ENCODE data around the gene RFX4.

RFX4 gene

DNA sequence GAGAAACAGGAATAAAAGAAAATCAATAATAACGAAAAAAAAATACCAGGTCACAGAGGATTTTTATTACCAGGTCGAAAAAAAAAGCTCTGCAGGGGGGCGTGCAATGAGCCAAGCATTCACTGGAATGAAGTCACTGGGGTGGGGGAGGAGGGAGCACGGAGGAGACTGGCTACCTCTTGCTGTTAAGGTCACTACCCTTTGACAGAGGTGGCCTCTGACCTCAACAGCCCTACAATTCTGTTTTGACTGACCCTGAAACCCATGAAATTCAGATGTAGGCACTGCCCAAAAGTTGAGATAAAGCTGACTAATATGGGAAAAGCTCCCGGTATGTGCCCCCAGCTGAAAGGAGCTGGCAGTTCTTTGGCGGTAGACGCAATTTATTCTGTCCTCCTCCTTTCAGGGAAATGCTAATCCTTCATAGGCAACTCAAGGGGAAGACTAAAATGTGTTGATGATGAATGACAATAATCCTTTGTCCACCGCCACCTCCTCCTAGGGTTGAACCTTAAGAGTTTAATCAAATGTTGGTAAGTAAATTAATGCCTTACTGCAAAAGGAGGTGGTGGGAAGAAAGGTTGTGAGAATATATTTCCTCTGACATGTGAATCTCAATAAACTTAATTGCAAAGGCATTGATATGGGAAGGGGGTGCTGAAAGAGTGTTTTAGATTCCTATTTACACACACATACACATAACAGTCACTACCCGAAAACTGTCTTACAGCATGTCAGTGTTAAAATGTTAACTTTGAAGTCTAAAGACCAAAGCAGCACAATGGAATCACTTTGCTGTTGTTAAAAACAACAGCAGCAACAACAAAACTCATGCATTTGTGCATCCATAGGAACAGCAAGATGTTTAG, 185.4 kb downstream of the RFX4 start:
- no peak for DNase-seq

GRCh38 chr12:106769078-106769477, 186.3 kb downstream of the RFX4 start:
- DNase-seq: no peak

- DNase-seq: no peak
These were observed 186.7 kb downstream of the RFX4 start for GRCh38 chr12:106769546-106769945.

DNA sequence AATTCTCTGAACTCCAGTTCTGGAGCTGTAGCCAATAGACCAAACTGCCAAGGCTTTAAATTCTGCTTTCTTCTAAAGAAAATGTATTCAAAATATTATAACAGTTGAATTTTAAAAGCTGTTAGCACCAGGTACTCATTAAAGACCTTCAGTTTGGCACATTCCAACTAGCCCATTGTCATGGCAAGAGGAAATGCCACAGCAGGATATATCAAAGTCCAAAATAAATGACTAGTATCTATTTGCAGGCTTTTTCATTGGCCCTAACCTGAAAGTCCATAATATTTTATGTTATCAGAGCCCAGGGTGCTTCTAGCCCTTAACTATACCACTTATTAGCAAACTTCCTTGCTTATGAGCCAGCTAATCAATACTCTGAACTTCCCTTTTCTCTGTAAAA, 188.6 kb downstream of the RFX4 start:
- no peak for DNase-seq

GRCh38 chr12:106773286-106774004, 190.6 kb downstream of the RFX4 start:
- DNase-seq: no peak

DNA sequence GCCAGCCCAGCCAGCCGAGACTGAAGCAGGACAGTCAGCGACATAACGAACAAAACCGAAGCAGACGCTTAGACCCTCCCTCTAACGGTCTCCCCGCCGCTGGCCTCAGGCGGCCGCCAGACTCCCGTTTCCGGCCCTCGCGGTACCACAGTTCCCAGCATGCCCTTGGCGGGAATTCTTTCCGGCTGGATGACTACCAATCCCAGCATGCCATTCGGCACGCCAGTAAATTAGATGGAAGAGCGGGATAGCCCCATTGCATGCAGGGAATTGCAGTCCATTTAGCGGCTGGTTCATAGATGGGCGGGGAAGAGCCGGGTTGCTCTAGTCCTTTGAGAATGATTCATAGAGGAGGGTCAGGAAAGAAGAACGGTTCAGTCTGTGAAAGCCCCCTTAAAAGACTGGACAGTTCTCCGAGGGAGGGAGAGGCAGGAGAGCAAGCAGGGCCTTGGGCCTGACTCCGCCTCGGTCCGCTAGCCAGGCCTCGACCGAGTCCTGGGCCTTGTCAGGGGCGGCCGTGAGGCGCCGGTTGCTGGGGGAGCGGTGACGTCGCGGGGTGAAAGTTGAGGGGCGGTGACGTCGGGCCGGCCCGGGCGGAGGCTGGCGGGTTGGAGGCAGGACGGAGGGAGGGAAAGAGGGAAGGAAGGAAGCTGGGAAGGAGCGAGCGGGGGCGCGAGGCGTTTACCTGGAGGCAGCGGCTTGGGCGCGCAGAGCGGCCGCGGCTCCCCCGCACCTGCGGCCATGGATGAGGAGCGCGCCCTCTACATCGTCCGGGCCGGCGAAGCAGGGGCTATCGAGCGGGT, 191.4 kb downstream of the RFX4 start, which contains the start of gene RIC8B:
TSS of gene RIC8B (plus strand) at position 678 of the 803 bp plus-strand sequence. CDS start at position 742, 64 bp downstream.
- DNase-seq: peak; percentile 94

GRCh38 chr12:106774808-106775524, 192.2 kb downstream of the RFX4 start:
- no peak for DNase-seq

DNA sequence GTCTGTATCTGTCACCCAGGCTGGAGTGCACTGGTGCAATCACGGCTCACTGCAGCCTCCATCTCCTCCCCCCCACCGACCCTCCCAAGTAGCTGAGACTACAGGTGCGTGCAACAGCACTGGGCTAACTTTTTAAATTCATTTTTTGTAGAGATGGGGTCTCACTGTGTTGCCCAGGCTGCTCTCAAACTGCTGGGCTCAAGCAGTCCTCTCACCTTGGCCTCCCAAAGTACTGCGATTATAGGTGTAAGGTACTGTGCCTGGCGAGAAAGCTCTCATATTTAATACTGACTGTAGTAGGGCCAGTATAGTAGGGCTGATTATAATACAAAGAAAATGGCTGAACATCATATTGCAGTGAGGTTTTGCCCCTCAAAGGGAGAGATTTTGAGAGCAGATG, 194.1 kb downstream of the RFX4 start:
- DNase-seq: no peak

GRCh38 chr12:106780010-106780631, 197.3 kb downstream of the RFX4 start:
- no peak for DNase-seq

DNA sequence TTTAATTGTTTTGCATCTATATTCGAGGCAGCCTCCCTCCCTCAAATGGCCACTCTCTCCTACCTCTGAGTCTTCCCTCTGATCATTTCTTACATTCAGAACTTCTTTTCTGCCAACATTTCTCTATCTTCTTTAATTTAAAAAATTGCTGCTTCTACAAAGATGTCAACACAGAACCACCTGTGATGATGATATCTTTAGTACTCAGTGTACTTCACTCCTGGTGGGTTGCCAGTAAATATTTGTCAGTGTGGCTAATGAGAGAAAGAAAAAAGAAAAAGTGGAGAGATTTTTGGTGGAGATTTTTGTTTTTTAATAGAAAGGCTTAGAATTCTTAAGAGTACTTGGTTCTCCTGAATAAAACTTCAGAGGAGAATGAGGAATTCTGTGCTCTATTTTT, 199.8 kb downstream of the RFX4 start:
- no peak for DNase-seq

- no peak for DNase-seq
These were observed 200.7 kb downstream of the RFX4 start for GRCh38 chr12:106783515-106783914.

GRCh38 chr12:106790020-106790419, 207.2 kb downstream of the RFX4 start:
- no peak for DNase-seq

- no peak for DNase-seq
These were observed 208.7 kb downstream of the RFX4 start for GRCh38 chr12:106791531-106791930.

- no peak for DNase-seq
These were observed 211.6 kb downstream of the RFX4 start for GRCh38 chr12:106794369-106794768.

- no peak for DNase-seq
These were observed 218.4 kb downstream of the RFX4 start for GRCh38 chr12:106801167-106801708.

DNA sequence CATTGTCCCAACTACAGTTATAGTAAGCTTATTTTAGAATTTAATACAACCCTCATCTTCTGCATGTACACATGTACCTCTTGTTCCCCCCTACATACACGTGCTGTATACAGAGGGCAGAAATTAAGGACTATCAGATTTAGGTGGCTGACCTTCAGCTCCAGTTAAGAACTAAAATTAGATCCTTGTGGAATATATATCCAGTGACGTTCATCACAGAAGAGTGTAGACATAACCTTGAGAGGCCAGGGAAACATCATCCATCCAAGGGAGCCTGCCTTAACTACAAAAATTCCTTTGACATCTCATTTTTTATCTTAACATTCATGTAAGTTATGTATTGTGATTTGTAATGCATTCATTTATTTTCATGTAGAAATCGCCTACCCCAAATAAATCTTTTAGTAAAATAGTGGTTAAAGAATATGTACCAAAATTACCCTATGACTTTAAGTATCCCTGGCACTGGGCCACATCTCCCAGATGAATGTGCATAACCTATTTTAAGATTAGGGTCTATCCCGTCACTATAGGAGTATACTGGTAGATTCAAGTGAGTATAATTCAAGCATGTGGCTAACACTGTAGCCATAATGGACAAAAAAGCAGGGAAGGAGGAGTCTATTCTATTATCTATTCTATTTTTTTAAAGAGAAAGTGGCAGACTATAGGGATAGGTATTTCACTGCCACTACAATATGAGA, 219.2 kb downstream of the RFX4 start:
- no peak for DNase-seq

DNA sequence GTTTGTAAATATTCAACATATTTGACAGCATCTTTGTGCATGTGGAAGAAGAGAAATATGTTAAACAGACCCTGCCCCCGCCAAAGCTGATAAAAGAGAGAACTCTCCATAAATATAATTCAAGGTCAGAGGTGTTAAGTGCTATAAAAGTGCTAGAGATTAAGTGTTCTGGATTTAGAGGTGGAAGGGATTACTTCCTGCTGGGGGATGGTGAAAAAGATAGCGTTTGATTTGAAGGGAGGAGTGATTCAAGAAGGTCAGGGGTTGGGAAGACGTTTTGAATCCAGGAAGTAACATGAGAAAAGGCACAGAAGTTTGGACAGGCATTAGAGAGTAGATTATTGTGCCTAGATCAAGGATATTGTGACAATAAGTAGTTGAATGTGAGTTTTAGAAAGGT, 221.9 kb downstream of the RFX4 start:
- no peak for DNase-seq

Measured in AML-193 (cell line).